HCT116 (cell line): Measurements from ENCODE around the gene HMX3.

ENCODE experiments used
- REST ChIP-seq: IDR thresholded peaks from 2 replicates; pipeline ENCODE4 v1.6.1; 2012; ENCODE audit warnings: low read depth
- TF ChIP-seq, protein P1 (sequence below), 3 experiments: fragments of 200-600 bp in 1 of 3; sonication (generic) in 1 of 3; IDR thresholded peaks in 2 of 3; conservative IDR thresholded peaks in 1 of 3; 2 replicates each; pipeline ENCODE4 v1.5.1; 2012 to 2017; ENCODE audit warnings: low read depth in 2 of 3, low read length in 2 of 3, antibody characterized with exemption in 1 of 3, borderline replicate concordance in 1 of 3, control low read depth in 1 of 3, mild to moderate bottlenecking in 1 of 3, mixed read lengths in 1 of 3, mixed run types in 1 of 3, moderate library complexity in 1 of 3; ENCODE audit not compliant: insufficient read depth in 1 of 3

GRCh38 chr10:123164319-123164718 lies 28.5 kb downstream of the HMX3 start:
- TF ChIP-seq REST = no peak
- TF ChIP-seq, protein P1, sequence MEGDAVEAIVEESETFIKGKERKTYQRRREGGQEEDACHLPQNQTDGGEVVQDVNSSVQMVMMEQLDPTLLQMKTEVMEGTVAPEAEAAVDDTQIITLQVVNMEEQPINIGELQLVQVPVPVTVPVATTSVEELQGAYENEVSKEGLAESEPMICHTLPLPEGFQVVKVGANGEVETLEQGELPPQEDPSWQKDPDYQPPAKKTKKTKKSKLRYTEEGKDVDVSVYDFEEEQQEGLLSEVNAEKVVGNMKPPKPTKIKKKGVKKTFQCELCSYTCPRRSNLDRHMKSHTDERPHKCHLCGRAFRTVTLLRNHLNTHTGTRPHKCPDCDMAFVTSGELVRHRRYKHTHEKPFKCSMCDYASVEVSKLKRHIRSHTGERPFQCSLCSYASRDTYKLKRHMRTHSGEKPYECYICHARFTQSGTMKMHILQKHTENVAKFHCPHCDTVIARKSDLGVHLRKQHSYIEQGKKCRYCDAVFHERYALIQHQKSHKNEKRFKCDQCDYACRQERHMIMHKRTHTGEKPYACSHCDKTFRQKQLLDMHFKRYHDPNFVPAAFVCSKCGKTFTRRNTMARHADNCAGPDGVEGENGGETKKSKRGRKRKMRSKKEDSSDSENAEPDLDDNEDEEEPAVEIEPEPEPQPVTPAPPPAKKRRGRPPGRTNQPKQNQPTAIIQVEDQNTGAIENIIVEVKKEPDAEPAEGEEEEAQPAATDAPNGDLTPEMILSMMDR (IDR thresholded peaks at IDR 0.05 in 2 of 3, conservative IDR thresholded peaks at IDR 0.05 in 1 of 3; ENCODE audit: borderline replicate concordance in 1 of 3, insufficient read depth in 1 of 3, low read depth in 2 of 3, low read length in 2 of 3) = no peak
